Neural cell (in vitro differentiated cells): ENCODE data around the gene HOXD8.

Experiments used
- CTCF ChIP-seq: fragments of 450-650 bp; IDR thresholded peaks from 2 replicates; pipeline ENCODE4 v1.5.1; 2014; ENCODE audit warnings: antibody characterized with exemption, mild to moderate bottlenecking, moderate library complexity; ENCODE audit not compliant: poor library complexity, severe bottlenecking
- SMC3 ChIP-seq: fragments of 450-650 bp; conservative IDR thresholded peaks from 2 replicates; pipeline ENCODE4 v1.6.1; 2014; ENCODE audit warnings: antibody characterized with exemption, mild to moderate bottlenecking, moderate library complexity; ENCODE audit not compliant: poor library complexity

- TF ChIP-seq CTCF (no peak), SMC3 (no peak)
These were observed 36.0 kb downstream of the HOXD8 start for GRCh38 chr2:176165370-176166050.
